H1 (cell line): ENCODE data around the gene KRT72. TPM values are rescaled to one million over a fixed set of nuclear protein-coding genes. Genes with fewer than 3 reads are reported as not detected.

Experiments used
- EZH2 ChIP-seq: fragments of 200-600 bp; sonication (generic); IDR thresholded peaks from 2 replicates; pipeline ENCODE4 v1.7.1; 2012; ENCODE audit warnings: low read depth, mild to moderate bottlenecking, moderate library complexity, low read length, inconsistent platforms; ENCODE audit not compliant: severe bottlenecking
- NANOG ChIP-seq: IDR thresholded peaks from 2 replicates; pipeline ENCODE4 v1.6.1; 2011; ENCODE audit warnings: low read length, low read depth, mild to moderate bottlenecking, inconsistent platforms; ENCODE audit not compliant: insufficient read depth, poor library complexity, severe bottlenecking
- RBBP5 ChIP-seq: IDR thresholded peaks from 2 replicates; pipeline ENCODE4 v1.7.1; 2012; ENCODE audit warnings: low read depth, mild to moderate bottlenecking, inconsistent platforms, low read length, moderate library complexity, borderline replicate concordance
- SP4 ChIP-seq: IDR thresholded peaks from 2 replicates; pipeline ENCODE4 v1.6.1; 2012; ENCODE audit warnings: low read length, inconsistent platforms
- TCF12 ChIP-seq: IDR thresholded peaks from 2 replicates; pipeline ENCODE4 v1.6.1; 2011; ENCODE audit warnings: low read depth, mild to moderate bottlenecking, low read length
- polyA plus RNA-seq, 7 experiments: library from polyadenylated mRNA; depleted of rRNA in 3 of 7; stranded (reverse) in 5 of 7; unstranded in 2 of 7; fragments of >200 nt in 5 of 7; fragments of 200-250 nt in 2 of 7; gene quantifications; 1 replicate in 5 of 7; 2 replicates in 1 of 7; 4 replicates in 1 of 7; pipeline versions ENCODE4 v1.2.1 to v1.2.3, GENCODE V29; 2011 to 2013; ENCODE audit warnings: missing spikeins in 2 of 7, mixed read lengths in 2 of 7
- total RNA-seq: library from RNA; stranded (reverse); fragmentation: NEBNext Ultra II Directional; extraction: Animal tissue kit (Norgen Biotek cat#: 25700); gene quantifications from 2 replicates; pipeline ENCODE4 v1.2.1, GENCODE V29; 2021
- TF ChIP-seq, protein P1 (sequence below): fragments of 300-600 bp; sonication (generic); IDR thresholded peaks from 2 replicates; pipeline ENCODE4 v1.7.1; 2012; ENCODE audit warnings: low read length, moderate library complexity, mild to moderate bottlenecking, inconsistent platforms; ENCODE audit not compliant: insufficient replicate concordance

KRT72 gene
- total and polyA plus RNA-seq, 2 of the 8 experiments (the other 6 are each of a cell fraction or from before 2014, with no cell fraction given): not detected

DNA sequence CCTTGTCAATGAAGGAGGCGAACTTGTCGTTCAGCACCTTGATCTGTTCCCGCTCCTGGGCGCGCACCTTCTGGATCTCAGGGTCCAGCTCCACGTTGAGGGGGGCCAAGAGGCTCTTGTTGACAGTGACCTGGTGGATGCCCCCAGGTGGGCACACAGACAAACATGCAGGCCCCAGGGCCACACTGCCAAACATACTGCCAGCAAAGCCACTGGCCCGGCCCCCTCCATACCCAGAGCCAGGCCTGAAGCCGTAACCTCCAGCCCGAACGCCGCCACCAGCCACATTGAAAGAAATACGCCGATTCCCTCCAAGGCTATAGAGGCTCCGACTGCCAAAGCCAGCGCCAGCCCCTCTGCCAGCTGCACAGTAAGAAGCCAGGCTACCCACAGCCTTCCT, 28.0 kb downstream of the KRT72 start (continued):
- TF ChIP-seq, protein P1, sequence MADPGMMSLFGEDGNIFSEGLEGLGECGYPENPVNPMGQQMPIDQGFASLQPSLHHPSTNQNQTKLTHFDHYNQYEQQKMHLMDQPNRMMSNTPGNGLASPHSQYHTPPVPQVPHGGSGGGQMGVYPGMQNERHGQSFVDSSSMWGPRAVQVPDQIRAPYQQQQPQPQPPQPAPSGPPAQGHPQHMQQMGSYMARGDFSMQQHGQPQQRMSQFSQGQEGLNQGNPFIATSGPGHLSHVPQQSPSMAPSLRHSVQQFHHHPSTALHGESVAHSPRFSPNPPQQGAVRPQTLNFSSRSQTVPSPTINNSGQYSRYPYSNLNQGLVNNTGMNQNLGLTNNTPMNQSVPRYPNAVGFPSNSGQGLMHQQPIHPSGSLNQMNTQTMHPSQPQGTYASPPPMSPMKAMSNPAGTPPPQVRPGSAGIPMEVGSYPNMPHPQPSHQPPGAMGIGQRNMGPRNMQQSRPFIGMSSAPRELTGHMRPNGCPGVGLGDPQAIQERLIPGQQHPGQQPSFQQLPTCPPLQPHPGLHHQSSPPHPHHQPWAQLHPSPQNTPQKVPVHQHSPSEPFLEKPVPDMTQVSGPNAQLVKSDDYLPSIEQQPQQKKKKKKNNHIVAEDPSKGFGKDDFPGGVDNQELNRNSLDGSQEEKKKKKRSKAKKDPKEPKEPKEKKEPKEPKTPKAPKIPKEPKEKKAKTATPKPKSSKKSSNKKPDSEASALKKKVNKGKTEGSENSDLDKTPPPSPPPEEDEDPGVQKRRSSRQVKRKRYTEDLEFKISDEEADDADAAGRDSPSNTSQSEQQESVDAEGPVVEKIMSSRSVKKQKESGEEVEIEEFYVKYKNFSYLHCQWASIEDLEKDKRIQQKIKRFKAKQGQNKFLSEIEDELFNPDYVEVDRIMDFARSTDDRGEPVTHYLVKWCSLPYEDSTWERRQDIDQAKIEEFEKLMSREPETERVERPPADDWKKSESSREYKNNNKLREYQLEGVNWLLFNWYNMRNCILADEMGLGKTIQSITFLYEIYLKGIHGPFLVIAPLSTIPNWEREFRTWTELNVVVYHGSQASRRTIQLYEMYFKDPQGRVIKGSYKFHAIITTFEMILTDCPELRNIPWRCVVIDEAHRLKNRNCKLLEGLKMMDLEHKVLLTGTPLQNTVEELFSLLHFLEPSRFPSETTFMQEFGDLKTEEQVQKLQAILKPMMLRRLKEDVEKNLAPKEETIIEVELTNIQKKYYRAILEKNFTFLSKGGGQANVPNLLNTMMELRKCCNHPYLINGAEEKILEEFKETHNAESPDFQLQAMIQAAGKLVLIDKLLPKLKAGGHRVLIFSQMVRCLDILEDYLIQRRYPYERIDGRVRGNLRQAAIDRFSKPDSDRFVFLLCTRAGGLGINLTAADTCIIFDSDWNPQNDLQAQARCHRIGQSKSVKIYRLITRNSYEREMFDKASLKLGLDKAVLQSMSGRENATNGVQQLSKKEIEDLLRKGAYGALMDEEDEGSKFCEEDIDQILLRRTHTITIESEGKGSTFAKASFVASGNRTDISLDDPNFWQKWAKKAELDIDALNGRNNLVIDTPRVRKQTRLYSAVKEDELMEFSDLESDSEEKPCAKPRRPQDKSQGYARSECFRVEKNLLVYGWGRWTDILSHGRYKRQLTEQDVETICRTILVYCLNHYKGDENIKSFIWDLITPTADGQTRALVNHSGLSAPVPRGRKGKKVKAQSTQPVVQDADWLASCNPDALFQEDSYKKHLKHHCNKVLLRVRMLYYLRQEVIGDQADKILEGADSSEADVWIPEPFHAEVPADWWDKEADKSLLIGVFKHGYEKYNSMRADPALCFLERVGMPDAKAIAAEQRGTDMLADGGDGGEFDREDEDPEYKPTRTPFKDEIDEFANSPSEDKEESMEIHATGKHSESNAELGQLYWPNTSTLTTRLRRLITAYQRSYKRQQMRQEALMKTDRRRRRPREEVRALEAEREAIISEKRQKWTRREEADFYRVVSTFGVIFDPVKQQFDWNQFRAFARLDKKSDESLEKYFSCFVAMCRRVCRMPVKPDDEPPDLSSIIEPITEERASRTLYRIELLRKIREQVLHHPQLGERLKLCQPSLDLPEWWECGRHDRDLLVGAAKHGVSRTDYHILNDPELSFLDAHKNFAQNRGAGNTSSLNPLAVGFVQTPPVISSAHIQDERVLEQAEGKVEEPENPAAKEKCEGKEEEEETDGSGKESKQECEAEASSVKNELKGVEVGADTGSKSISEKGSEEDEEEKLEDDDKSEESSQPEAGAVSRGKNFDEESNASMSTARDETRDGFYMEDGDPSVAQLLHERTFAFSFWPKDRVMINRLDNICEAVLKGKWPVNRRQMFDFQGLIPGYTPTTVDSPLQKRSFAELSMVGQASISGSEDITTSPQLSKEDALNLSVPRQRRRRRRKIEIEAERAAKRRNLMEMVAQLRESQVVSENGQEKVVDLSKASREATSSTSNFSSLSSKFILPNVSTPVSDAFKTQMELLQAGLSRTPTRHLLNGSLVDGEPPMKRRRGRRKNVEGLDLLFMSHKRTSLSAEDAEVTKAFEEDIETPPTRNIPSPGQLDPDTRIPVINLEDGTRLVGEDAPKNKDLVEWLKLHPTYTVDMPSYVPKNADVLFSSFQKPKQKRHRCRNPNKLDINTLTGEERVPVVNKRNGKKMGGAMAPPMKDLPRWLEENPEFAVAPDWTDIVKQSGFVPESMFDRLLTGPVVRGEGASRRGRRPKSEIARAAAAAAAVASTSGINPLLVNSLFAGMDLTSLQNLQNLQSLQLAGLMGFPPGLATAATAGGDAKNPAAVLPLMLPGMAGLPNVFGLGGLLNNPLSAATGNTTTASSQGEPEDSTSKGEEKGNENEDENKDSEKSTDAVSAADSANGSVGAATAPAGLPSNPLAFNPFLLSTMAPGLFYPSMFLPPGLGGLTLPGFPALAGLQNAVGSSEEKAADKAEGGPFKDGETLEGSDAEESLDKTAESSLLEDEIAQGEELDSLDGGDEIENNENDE: no peak
- TF ChIP-seq TCF12 (no peak), NANOG (no peak), EZH2 (no peak), RBBP5 (no peak), SP4 (no peak)
- TF ChIP-seq, all 59 proteins: peak for 0
